ENCODE data around the gene GAREM1. TPM values are rescaled to one million over a fixed set of nuclear protein-coding genes. Genes with fewer than 3 reads are reported as not detected.

GAREM1 gene
- total and polyA plus RNA-seq, 9 of the 15 experiments (the other 6 are each of a cell fraction or from before 2014, with no cell fraction given) = 0.03 to 0.33 (median 0.07) TPM; not detected in 1

- no peak; the same call in 1 of the 2 replicates for TF ChIP-seq MYC (IDR thresholded peaks at IDR 0.05; ENCODE audit: low read depth, low read length)
- no peak for TF ChIP-seq MYC (CRISPR knock-in tag; IDR thresholded peaks at IDR 0.05; ENCODE audit: borderline replicate concordance, low read depth)
- TF ChIP-seq ZSCAN32 (CRISPR knock-in tag; IDR thresholded peaks at IDR 0.05) = no peak
- no peak for TF ChIP-seq SMAD2 (IDR thresholded peaks at IDR 0.05; ENCODE audit: low read depth, low read length)
- TF ChIP-seq MTA1 (IDR thresholded peaks at IDR 0.05; ENCODE audit: borderline replicate concordance) = no peak
- no peak for TF ChIP-seq PML (IDR thresholded peaks at IDR 0.05; ENCODE audit: low read length)
- TF ChIP-seq MED1 (CRISPR knock-in tag; IDR thresholded peaks at IDR 0.05; ENCODE audit: borderline replicate concordance) = no peak
- TF ChIP-seq BHLHE40 (IDR thresholded peaks at IDR 0.05; ENCODE audit: low read length) = no peak
- no peak for TF ChIP-seq ZNF146 (CRISPR knock-in tag; IDR thresholded peaks at IDR 0.05; ENCODE audit: unreplicated experiment)
- TF ChIP-seq MTA3 (IDR thresholded peaks at IDR 0.05; ENCODE audit: borderline replicate concordance) = no peak
- no peak for TF ChIP-seq MTA2 (IDR thresholded peaks at IDR 0.05; ENCODE audit: low read depth)
- TF ChIP-seq JUND (IDR thresholded peaks at IDR 0.05; ENCODE audit: borderline replicate concordance, low read depth, low read length) = no peak
- peak; percentile 39; the same call in 1 of the 3 replicates for TF ChIP-seq JUND (tag; IDR thresholded peaks at IDR 0.05; ENCODE audit: borderline replicate concordance, low read depth, low read length)
- no peak for TF ChIP-seq FOXJ3 (CRISPR knock-in tag; IDR thresholded peaks at IDR 0.05)
- TF ChIP-seq DMBX1 (CRISPR knock-in tag; IDR thresholded peaks at IDR 0.05; ENCODE audit: borderline replicate concordance) = no peak
- TF ChIP-seq ZNF124 (CRISPR knock-in tag; IDR thresholded peaks at IDR 0.05) = no peak
- TF ChIP-seq MGA (IDR thresholded peaks at IDR 0.05) = no peak
- TF ChIP-seq BRCA1 (IDR thresholded peaks at IDR 0.05) = no peak
- no peak for TF ChIP-seq BRCA1 (CRISPR knock-in tag; IDR thresholded peaks at IDR 0.05)
Observed at GRCh38 chr18:32470714-32471633, at the start of gene GAREM1 (continued).
